DMS153 treated with DMSO at 0.1 percent for 48 hours (cell line): ENCODE results near the gene PRRT4.

Experiments used
- DNase-seq: peaks from one replicate; lab custom pipeline; 2025; ENCODE audit not compliant: unreplicated experiment; lab: John Stamatoyannopoulos, UW

Gene PRRT4

DNA sequence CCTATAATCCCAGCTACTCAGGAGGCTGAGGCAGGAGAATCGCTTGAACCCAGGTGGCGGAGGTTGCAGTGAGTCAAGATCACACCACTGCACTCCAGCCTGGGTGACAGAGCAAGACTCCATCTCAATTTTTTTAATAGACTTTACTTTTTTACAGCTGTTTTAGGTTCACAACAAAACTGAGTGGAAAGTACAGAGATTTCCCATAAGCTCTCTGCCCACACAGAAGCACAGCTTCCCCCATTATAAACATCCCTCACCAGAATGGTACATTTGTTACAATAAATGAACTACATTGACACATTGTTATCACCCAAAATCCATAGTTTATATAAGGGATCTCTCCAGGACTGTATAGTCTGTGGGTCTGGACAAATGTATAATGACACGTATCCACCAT lies 14.6 kb upstream of the PRRT4 start:
- no peak for DNase-seq

DNA sequence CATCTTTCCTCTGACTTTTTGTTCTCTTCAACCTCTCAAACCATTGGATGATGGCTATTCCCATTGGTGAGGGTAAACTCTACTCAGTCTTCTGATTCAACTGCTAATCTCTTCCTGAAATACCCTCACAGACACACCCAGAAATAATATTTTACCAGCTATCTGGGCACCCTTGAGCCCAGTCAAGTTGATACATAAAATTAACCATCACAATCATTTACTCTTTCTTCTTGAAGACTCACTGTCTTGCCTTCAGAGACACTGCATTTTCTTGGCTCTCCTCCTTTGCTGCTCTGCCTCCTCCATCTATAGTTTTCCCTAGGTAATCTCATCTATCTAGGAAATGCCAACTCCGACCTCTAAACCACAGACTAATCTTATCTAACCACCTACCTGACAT lies 12.6 kb upstream of the PRRT4 start:
- no peak for DNase-seq

DNA sequence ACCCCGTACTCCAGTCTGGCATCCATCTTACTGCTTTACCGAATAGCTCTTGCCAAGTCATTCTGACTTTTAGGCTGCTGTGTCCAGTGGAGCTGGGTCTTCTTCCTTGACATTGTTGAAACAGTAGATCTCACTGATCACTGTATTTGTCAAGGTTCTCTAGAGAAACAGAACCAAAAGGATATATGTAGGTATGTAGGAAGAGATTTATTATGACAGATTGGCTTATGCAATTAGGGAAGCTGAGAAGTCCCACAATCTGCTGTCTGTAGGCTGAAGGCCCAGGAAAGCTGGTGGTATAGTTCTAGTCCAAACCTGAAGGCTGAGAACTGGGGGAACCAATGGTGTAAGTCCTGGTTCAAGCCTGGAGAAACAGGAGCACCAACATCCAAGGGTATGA lies 12.1 kb upstream of the PRRT4 start:
- no peak for DNase-seq

DNA sequence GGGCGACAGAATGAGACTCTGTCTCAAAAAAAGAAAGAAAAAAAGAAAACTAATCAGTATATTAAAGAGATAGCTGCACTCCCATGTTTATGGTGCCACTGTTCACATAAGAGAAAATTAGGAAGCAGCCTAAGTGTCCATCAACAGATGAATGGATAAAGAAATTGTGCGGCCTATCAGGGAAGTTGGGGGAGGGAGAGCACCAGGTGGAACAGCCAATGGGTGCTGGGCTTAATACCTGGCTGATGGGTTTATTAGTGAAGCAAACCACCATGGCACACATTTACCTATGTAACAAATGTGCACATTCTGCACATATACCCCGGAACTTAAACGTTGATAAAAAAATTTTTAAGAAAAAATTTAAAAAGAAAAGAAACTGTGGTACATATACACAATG lies 9.0 kb upstream of the PRRT4 start:
- DNase-seq = no peak

DNA sequence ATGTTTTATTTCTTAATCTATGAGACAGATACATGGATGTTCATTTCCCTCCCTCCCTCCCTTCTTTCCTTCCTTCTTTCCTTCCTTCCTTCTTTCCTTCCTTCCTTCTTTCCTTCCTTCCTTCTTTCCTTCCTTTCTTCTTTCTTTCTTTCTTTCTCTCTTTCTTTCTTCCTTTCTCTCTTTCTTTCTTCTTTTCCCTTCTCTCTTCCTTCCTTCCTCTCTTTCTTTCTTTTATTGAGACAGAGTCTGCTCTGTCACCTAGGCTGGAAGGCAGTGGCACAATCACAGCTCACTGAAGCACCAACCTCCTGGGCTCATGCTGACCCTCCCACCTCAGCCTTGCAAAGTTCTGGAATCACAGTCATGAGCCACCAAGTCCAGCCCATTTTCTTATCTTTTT lies 5.5 kb upstream of the PRRT4 start:
- DNase-seq = no peak

DNA sequence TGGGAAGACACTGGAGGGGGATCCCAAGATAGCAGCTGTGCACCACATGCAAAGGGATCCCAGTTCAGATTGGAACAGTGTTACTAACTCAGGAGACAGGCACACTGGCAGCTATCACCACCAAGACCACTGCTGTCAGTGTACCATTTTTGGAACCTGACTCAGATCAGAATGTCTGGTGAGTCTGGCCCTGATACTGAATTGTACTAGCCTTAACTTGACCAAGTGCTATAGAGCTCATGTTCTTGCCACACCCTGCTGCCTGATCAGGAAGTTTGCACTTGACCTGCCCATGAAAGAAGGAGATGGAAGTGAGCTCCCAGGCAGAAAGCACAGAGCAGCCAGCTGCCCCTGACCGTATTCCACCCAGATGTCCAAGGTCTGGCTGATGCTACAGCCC lies 4.8 kb upstream of the PRRT4 start:
- no peak for DNase-seq

DNA sequence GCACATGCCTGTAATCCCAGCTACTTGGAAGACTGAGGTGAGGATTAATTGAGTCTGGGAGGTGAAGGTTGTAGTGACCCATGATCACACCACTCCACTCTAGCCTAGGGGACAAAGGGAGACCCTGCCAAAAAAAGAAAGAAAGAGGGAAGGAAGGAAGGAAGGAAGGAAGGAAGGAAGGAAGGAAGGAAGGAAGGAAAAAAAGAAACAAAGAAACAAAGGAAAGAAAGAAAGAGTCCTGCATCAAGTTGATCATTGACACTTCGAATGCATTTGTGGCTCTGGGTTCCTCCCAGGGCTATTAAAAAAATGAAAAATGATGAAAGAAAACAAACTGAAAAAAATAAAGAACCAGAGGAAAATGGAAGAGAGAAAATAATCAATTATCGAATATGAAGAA lies 3.9 kb upstream of the PRRT4 start:
- DNase-seq = no peak

DNA sequence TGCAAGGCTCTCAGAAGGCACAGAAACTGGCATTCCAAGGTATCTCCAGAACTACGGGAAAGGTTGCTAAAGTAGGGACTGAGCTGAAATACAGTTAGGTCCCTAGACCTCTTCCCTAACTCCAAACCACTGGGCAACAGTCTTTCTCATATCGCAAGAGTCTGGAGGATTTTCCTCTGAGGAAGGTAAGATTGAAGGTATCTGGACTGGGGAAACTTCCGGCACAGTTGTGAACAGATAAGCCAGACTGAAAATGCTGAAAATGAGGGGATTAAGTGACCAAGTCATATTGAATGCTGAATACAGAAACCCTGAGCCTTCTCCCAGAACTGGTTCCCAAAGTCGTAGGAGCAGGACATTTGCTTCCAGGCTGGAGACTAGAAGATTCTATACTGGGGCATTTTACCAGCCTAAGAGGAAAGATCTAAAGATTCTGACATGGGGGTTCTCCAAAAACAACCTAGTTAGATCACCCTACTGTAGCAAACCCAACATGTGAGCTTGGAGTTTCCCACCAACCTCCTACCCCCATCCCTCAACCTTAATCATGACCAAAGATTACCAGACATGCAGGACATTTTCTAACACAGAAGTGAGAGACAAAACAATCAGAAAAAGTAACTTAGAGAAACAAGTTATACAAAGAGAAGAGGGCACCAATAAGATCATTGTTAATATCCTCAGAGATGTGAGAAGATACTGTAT lies 2.8 kb upstream of the PRRT4 start:
- no peak for DNase-seq

DNA sequence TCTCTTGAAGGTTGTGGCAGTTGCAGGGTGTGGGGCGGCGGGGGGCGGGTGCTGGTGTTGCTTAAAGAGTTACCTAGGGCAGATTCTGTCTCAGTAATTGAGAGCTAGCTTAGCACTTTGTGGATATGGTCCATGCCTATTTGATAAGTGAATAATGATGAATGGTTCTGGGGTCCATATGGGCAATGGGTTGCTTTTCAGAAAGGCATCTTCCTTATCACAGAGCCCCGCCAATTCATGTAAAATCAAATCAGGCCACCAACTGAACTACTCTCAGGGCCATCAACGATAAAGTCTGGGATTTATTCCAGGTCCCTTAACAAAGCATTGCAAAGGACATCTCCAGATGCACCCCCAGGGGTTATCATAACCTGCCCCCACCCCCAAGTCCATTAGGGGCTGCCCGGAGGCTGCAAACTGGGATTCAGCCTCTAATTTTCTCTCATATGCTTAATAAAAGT lies 1.8 kb upstream of the PRRT4 start:
- DNase-seq = no peak

DNA sequence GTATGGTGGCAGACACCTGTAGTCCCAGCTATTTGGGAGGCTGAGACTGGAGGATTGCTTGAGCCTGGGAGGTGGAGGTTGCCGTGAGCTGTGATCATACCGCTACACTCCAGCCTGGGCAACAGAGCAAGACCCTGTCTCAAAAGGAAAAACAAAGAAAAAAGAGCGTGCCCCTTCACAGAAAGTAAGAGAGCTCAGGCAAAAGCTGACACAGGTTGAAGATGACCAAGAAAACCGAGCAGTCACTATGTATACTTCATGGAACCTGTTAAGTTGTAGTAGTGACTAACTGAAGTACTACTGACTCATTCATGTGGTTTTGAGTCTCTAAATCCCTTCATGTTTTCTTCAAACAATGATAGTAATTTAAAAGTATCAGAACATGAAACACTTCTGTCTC lies 1.2 kb upstream of the PRRT4 start:
- DNase-seq = no peak

DNA sequence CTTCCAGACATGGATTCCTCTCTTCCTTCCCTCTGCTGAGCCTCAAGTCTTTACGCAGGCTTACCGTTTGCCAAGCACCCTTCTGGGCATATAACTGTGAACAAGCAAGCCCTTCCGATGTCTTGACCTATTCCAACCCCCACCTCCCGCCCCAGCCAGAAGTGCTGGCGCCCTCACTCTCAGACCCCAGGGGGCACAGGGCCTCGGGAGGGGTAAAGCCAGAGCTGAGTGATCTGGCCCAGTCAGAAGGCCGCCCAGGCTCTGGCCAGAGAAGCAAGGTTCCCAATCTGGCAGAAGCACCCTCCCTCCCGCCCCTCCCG lies 1.2 kb downstream of the PRRT4 start:
- no peak for DNase-seq

DNA sequence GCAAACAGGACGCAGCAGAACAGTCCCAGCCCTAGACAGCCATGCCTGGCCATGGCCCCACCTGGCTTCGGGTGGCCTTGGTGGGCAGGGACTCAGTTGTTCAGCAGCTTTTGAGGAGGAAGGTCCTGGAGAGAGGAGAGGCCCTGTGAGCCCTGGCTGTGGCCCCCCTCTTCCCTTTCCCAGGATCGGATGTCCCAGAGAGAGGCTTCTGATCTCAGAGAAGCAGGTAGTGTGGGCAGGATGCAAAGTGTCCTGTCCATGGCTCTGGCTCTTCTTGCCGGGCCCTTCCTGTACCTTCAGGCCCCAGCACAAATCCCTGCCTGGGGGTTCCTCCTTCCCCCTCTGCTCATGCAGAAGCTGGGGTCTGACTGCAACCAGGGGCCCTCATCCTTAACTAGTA lies 1.6 kb downstream of the PRRT4 start:
- DNase-seq = no peak

DNA sequence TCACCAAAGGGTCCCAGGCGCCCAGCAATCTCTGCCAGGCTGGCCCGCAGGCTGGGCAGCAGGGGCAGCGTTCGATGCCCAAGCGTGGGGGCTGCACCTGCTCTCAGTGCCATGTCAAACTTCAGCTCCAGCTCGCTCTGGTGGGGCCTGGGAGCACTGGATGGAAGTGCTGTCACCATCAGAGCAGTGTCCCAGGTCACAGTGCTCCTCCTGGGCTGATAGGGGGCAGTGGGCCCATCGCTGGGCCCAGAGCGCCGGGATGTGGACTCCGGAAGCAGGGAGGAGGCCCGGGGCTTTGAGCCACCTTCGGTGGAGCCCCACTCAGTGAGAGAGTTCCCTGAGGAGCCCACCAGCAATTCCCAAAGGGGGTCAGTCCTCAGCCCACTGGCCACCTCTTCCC lies 2.2 kb downstream of the PRRT4 start:
- DNase-seq = no peak

DNA sequence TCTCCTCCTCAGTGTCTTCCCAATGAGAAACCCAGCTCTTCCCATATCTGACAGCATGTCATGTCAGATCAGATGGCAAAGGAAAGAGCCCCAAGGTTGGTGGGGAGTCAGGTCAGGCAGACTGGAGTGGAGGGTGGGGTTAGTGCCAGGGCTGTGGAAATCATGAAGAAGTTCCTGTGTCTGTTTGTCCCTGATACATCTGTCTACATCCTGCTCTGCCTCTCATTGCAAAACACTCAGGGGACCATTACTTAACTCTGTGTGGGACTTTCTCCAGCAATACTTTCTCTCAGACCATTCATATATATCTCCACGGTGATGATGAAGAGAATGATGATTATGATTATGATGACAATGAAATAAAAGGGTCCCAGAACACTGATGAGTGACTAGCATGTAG lies 3.3 kb downstream of the PRRT4 start:
- no peak for DNase-seq

DNA sequence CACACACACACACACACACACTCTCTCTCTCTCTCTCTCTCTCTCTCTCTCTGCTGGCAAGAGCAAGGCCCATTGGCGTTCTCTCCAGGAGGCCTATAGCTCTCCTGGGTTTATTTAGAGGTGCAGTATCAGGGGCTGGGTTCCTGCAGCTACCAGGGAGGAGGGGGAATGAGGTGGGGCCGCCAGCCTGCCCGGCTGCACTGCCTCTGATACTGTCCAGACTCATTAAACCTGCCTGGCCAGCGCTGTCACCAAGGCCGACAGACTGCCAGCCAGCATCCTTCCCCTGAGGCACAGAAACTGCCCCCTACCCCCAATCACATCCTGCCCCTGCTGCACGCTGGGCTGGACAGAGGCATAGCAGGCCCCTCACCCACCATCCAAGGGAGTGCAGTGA lies 4.3 kb downstream of the PRRT4 start:
- DNase-seq = no peak

DNA sequence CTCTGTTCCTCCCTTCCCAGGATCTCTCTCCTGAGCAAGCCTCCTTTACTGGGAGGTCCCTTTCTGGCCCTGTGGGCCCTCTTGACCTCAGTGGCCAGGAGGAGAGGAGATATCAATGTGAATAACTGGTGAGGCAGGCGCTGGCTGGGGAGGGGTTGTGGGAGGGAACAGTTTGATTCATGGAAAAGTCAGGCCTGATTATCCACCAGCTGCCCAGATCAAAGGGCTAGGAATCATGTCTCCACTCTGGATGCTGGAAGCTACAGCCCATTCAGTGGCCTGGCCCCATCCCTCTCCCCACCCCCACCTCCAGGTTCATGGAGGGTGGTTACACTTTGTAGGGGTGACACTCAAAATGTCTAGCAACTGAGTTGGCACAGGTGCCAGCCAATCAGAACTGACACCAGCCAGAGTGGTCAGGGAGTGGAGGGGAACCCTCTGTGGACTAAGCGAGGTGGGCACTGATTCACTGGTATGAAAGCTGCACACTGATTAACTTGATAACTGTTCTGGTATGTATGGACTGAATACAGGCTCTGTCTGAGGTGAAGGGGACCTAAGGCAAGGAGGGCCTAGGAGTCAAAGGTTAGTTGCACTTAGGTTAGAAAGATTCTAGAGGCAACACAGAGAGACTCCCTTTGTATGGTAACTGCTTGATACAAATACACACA lies 4.8 kb downstream of the PRRT4 start:
- DNase-seq = no peak

DNA sequence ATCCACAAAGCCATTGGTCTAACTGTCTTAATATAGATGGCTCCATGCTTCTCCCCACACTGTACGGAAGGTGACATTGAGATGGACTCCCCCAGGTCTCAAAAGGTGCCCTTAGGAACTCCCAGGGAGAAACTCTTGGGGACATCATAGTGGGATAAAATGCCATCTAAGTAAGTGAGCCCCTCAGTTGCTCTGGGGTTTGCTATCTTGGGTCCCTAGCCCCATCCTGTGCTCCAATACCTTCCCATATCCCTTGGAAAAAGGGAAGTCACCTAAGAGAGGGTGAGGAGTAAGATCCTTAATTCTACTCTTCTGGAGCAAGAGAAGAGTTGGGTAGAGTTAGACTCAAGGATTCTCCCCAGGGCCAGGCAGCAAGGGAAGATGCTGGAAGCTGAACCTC lies 7.9 kb downstream of the PRRT4 start:
- DNase-seq = no peak

DNA sequence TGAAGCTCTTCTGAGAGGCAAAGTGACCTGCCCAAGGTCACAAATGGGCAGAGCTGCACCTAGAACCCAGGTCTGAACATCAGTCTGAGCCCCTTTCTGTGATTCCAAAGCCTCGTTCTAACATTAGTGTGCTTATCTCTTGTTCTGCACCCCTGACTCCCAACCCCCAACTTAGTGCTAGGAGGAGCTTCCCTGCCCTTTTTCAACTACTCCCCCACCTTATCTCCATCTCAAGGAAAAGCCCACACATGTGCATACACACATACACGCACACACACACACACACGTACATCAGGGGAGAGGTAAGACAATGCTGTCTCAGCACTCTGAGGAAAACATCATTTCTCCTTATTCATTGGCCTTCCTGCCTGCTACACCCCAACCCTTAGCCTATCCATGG lies 8.3 kb downstream of the PRRT4 start:
- no peak for DNase-seq

DNA sequence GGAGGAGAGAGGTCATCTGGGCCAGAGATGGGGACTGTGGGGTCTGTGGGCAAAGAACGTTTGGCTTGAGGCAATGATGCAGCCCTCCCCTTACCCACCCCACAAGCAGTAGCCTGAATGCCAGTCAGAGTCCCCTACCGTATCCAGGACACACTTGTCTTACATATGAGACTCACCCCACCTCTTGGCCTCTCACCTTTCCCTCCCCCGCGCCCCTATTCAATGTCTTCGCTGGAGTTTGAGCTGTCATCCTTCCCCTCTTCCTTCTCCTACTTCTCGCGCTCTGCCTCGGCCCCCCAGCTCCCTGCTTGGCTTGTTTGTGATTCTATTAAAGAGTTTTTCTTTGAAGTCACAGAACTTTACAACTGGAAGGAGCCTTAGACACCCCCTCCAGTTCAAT lies 8.9 kb downstream of the PRRT4 start:
- no peak for DNase-seq

DNA sequence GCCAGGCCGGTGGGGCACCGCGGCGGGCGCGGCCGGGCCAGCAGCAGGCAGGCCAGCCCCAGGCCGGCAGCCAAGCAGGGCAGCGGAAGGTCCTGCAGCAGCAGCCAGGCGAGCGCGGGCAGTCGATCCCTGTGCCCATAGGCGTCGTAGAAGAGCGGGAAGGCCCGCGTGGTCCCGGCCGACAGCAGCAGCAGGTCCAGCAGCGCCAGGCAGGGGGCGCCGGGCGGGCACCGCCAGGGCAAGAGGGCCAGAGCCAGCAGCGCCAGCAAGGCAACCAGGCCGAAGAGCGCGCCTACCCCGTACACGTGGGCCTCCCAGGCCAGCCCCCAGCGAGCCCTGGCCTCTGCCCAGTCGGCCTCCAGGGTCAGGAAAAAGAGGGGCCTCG lies 9.3 kb downstream of the PRRT4 start:
- DNase-seq = no peak

DNA sequence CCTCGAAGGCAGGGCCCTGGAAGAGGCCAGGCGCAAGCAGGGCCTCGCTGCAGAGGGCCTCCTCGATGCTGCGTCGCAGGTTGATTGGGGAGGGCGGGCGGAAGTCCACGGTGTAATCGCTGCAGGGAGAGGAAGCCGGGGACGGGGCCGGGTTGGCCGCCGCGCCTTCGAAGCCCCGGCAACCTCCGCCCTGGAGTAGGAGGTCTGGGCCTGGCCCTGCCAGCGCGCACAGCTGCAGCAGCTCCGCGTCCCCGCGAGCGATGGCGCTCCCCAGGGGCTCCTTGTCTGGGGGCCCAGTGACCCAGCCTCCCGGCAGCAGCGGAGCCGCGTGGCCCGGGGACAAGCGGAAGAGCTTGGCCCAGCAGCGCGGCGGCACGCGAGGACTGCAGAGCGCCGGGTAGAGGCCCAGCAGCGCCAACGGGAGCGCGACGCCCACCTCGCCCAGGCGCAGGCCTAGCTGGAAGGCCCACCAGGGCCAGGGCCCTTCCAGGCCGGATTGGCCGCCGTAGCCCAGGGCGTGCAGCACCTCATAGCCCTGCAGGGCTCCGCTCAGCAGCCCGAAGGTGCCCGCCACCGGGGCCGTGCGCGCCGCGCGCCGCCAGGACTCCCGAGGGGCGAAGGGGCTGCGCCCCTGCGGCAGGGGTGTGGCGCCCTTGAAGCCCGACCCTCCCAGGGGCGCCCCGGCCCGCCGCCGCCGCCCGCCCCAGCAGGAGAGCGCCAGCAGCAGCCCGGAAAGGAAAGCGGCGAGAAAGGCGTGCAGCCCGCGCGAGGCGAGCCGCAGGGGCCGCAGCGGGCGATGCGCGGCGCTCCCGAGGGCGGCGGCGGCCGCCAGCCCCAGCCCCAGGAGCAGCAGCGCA lies 10.0 kb downstream of the PRRT4 start:
- no peak for DNase-seq

DNA sequence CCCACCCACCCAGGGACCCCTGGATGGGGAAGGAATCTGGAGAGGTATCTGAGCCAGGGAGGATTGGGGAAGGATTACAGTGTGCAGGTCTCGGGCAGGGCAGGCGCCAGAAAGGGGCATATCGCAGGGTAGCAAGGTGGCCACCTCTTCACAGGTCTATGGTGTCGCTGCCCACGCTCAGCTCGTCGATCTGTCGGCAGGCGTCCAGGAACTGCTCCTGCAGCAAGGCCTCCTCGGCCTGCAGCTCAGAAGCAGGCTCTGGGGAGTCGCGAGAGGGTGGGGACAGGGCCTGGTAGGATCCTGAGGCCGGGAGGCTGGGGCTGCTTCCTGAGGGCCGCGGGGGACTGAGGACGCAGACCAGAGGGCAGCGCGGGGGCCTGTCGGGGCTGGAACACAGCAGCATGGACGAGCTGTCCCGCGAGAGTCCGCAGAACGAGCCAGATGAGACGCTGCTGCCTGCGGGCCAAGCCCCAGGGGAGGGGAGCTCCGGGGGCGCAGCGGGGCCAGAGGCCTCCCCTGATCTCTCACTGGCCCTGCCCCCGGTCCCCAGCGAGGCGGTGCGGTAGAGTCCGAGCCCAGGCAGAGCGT lies 10.7 kb downstream of the PRRT4 start:
- DNase-seq = no peak
